GM21367 (cell line): ENCODE results near the gene CHAF1B.
A peak's percentile ranks its signal among the peaks of the same experiment; 100 is the strongest.

ENCODE experiments used
- ATAC-seq: cut with Tn5 transposase; IDR thresholded peaks from one replicate; pipeline ENCODE4 v1.9.1; 2021; ENCODE audit not compliant: unreplicated experiment

The CHAF1B gene

DNA sequence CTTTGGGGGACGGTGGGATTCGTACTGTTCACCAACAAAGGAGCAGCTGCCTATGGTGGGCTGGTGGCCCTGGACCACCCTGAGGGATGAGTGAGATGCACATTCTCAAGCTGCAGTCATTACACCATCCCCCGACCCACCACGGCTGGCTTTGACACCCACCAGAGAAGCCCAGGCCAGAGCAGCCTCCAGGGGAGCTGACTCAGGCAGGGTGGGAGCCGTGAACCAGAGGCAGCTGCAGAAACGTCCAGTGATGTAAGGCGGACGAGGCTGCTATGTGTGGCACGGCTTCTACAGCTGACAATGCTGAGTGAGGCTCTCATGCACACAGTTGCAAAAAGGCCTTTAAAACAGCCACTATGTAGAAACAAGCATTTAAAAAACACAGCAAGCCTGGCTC is 40.1 kb downstream of the CHAF1B start:
- ATAC-seq: no peak

DNA sequence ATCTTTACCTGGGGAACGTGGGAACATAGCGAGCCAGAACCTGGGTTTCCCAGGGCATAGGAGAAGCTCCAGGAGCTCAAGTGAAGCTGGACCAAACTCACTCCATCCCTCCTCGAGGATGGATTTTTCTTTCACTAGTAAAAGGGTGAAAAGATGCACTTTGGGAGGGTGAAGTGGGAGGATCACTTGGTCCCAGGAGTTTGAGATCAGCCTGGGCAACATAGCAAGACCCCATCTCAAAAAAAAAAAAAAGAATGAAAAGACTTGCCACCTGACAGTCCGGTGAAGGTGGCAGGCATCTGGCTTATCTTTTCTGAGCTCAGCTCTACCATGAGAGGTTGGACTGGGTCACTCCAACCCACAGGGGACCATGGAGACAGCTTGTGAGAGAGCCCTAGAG is 42.3 kb downstream of the CHAF1B start:
- ATAC-seq: no peak

DNA sequence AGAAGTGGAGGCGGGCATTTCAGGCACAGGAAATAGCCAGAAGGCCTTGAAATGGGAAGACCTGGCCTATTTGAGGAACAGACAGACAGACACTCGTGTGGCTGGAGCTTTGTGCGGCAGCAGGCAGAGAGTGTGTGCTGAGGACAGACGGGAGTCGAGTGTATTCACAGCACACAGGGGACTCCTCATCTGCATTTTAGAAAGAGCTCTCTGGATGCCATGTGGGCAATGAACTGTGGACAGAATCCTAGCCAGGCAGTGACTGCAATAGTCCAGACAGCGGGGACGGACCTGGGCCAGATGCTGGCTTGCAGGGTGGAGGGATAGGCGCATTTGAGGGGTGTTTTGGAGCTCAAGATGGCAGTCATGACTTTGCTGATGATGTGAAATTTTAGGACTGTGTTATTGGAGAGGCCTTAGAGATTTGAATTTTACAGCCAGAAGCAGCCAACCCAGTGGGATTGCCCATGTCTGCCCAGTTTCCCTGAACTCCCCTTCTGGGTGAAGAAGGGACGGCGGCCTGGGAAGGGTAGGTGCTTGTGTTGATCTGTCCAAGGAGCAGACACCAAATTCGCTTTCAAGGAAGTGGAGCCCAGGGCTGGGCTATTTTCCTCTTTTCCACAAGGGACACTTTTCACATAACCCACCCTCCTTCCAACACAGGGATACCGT is 43.7 kb downstream of the CHAF1B start:
- ATAC-seq: no peak

DNA sequence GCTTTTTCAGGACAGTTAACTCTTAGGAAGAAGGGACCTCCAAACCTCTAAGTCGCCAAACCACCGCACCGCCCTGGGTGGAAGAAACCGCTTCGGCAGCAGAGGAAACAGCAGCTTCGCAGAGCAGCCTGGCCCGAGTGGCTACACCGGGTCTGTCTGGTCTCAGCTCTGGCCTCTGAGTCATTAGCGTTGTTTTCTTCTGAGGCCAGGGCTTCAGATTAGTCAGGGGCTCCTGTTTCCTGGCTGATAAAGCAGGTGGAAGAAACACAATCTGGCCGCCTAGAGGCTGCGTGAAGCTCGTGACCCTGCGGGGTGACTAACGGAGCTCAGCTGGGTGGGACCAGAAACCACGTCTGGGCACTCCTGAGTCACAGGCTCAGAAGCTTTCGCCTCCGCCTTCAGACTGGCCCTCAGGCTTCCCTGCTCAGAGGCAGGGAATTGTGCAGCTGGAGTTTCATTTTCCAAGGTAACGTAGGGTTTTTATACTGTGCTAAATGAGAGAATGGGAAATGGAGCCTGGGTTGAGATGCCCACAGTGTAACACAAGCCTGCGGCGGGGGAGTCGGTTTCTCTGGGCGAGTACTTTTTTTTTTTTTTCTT is 44.9 kb downstream of the CHAF1B start:
- ATAC-seq: peak; percentile 78

DNA sequence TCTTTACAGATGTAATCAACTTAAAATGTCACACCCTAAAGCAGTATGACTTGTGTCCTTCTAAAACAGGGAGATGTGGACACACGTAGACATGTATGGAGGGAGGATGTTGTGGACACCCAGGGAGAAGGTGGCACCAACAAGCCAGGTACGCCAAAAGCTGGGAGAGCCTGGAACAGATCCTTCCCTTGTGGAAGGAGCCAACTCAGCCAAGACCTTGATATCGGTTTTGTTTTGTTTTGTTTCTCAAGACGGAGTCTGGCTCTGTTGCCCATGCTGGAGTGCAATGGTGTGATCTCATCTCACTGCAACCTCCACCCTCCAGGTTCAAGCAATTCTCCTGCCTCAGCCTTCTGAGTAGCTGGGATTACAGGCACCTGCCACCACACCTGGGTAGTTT is 45.6 kb downstream of the CHAF1B start:
- ATAC-seq: no peak

DNA sequence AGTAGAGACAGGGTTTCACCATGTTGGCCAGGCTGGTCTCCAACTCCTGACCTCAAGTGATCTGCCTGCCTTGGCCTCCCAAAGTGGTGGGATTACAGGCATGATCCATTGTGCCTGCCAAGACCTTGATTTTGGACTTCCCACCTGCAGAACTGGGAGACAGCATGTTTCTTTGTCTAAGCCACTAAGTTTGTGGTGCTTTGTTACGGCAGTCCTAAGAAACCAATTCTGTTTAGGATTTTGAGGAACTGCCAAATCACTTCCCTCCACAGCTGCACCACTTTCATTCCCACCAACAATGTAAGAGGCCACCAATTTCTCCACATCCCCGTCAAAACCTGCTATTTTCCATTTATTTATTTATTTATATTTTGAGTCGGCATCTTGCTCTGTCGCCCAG is 46.1 kb downstream of the CHAF1B start:
- no peak for ATAC-seq

DNA sequence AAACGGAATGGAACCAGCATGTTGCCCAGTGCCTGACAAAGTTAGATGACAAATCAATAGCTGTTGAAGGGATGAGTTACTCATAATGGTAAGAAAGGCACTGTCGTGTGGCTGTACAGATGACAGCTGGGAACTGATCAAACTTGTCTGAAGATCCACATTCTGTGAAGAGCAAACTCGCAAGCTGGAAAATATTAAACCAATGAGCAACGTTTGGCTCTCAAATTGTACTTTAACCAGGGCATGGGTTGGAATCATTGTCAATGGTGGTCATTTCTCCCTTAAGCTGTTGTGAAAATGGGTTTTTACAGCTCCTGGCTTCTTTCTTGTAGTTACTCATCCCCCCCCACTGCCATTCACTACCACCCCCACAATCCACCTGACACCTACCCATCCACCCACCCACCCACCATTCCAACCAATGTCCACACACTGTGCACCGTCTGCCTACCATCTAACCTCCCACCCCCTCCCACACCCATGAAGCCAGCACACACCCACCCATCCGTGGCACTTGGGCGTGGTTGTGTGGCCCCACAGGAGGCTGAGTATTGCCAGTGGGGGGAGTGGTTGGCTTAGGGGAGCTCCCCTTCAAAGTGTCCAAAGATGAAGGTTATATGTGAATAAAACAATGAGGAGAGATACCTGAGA is 48.0 kb downstream of the CHAF1B start:
- ATAC-seq: no peak

DNA sequence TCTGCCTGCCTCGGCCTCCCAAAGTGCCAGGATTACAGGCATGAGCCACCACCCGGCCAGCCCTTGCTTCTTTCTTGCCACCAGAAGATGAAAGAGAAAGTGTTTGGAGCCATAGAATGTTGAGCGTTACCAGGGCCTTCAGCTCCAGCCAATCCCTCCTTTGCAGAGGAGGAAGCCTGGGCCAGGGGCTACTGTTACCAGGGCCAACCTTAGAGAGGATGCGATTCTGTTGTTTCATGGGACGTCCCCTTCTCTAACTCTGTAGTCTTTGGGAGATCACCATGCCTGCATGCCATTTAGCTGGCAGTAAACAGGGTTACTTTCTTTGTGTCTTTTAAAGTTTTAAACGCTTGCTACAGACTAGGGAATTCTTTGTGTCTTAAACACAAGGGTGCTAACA is 49.0 kb downstream of the CHAF1B start:
- no peak for ATAC-seq

DNA sequence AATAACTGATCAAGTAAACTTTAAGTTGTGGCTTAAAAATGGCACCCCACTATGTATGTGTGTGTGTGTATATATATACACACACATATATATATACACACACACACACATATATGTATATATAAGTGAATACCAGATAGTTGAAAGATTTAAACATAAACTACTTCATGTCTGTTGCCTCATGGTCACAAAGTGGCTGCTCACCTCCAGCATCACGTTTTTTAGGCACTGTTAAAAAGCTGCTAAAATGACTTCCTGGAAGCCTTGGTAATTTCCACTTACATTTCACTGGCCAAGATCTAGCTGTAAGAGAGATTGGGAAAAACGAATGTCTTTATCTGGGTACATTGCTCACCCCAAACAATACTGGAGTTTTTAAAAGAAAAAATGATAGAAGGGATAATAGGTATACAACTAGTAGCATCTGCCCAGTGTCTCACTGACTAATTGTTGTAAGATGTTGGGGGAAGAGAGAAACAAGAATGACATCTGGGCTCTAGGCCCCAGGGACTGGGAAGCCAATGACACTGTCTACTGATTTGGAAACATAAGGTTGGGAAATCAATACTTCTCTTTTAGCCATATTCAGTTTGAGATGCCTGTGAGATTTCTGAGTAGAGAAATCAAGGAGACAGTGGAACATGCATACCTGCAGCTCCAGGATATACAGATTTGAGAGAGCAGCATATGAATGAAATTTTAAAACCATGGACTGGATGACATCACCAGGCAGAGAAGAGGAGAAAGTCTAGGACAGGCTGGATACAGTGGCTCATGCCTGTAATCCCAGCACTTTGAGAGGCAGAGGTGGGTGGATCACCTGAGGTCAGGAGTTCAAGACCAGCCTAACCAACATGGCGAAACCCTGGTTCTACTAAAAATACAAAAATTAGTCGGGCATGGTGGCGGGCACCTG is 51.9 kb downstream of the CHAF1B start:
- no peak for ATAC-seq

DNA sequence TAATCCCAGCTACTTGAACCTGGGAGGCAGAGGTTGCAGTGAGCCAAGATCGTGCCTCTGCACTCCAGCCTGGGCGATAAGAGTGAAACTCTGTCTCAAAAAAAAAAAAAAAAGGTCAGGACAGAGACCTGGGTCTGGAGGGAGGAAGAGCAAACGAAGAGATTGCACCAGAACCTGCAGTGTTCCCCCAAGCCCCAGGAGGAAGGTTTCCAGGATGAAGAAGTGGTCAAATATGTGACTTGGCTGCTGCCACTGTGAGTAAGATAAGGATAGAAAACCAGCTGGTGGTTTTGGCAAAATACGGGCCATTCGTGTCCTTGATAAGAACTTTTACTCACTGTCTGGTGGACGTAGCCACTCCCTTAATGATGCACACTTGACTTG is 52.5 kb downstream of the CHAF1B start:
- no peak for ATAC-seq

DNA sequence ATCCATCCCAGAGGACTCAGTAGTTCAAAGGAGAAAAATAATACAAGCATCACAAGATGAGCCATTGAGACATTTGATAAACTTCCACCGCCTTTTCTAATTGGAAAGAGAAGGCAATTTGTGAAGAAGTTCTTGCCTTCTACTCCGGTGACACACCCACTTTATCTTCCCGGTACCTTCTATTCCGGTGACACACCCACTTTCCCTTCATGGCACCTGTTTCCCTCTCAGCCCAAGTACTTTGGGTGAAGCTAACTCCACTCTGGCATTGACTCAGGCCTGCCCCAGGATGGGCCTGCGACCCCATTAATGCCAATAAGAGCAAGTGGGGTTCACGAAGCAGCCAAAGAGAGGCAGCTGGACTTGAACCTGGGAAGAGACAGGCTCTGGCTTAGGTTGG is 56.5 kb downstream of the CHAF1B start:
- no peak for ATAC-seq

DNA sequence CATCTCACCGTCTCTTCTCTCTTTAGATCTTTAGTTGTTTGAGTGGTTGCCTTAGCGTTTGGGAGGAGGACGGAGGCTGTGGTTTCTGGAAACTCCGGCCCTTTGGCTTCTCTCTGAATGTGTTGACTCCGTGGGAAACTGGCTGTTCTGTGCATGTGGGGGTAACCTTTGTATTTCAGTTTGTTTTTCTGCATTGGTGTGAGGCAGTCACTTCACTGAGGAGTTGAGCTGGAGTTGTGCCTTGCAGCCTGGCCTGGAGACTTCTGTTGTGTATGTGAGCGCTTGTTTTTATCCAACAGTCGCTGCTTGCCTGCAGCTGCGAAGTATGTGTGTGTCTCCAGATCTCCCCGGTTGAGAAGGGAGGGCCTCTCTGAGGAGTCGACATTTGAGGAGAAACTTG is 61.1 kb downstream of the CHAF1B start:
- ATAC-seq: no peak

DNA sequence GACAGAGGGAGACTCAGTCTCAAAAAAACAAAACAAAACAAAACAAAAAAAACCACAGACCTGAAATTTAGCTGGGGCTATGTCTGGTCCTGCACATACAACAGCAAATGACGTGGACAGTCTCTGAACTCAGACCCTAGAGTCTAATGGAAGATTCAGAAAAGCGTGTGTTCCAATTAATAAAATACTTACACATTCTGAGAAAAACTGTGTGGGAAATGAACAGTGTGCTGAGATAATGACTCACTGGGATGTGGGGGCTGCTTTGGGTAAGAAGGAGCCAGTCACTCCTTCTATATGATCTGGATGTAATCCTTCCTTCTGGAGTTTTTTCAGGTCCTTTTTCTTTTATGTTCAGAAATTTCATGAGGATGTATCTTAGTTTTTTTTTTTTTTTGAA is 65.3 kb downstream of the CHAF1B start:
- no peak for ATAC-seq

DNA sequence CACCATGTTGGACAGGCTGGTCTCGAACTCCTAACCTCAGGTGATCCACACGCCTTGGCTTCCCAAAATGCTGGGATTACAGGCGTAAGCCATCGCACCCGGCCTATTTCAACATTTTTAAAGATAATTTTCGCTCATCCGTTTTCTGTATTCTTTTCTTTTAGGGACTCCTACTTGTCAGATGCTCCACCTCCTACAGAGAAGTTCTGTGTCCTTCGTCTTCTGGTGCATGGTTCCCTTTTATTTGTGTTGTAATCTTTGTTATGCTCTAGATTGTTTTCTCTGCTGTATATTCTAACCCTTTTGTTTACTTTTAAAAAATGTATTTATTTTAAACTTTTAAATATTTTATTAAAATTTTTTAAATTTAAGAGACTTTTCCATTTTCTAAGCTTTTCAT is 66.3 kb downstream of the CHAF1B start:
- no peak for ATAC-seq

DNA sequence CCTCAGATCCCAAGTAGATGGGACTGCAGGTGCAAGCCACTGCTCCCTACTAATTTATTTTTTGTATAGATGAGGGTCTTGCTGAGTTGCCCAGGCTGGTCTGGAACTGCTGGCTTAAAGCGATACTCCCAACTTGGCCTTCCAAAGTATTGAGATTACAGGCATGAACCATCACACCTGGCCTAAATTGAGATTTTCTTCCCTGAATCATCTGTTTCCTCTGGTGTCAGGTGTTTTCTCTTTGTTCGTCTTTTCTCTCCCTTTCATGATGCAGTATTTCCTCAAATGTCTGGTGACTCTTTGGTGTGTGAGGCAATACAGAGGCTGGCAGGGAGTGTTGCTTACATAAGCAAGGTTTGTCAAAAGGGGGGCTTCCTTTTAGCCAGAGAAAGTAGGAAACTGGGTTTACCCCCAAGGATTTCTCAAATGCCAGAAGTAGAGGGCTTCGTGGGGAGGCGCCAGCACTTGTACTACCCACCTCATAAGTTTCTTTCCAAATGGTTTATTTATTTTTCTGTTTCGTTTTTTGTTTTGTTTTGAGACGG is 67.2 kb downstream of the CHAF1B start:
- ATAC-seq: no peak

DNA sequence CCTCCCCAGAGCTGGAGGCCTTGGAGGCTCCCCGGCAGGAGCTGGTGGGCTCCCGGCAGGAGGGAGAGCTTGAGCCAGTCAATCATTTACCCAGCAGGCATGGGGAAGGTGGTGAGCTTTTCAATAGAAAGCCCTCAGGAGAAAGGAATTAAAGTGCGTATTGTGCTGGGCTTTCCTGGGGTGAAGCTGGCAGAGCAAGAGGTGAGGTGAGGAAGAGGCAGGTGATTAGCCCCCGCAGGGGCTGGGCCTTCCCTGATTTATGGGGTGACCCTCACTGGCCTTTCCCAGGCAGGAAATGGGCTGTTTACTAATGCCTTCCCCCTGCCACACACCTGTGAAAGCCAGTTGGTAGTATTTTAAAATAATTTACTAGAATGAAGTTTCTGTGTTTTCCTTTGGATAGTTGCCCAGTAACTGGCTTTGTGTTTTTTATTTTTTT is 68.9 kb downstream of the CHAF1B start:
- ATAC-seq: no peak

DNA sequence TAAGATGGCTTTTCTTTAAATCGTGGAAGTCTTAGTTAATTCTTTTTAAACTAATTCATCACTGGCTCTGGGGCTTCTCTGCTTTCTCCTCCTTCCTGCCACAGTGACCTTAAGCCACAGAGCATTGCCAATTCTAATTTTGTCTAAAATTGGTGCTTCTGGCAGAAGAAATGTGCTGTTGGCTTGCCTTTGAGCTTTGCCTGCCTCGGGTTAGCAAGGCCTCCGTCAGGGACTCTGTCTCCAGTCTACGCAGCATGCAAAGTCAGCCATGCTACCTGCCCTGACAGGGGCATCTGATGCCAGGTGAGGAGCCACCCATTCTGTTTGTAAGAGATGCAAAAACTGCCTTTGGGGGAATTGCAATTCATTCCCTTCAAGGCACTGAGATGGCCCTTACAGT is 69.5 kb downstream of the CHAF1B start:
- ATAC-seq: no peak

DNA sequence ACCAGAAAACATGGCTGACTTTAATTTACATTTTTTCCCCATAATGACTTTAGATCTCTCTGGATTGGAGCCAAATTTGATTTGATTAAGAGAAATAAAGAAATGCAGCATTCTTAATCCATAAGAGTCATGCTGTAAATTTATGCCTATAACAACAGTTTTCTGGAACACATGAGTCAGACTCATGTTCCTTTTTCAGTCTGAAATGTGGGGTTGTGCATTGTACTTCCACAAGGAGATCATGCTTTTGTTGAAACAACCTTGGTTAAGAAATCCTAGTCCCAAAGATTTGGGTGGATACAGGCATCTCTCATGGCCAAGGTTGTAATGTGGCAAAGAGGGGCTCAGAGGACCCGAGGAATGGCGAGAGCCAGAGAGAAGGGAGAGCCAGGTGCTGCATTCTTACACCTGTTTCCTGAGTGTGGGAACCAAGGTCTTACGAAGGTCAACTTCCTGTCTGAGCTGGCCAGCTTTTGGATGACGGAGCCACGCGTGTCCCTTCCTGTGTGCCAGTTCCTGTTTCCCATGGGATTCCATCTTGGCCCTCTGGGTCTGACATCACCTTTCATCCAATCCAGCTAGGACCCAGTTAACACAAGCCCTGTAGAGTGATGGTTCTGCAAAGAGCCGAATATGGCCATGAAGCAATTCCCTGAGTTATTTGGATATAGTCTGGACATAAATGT is 71.7 kb downstream of the CHAF1B start:
- ATAC-seq: no peak

DNA sequence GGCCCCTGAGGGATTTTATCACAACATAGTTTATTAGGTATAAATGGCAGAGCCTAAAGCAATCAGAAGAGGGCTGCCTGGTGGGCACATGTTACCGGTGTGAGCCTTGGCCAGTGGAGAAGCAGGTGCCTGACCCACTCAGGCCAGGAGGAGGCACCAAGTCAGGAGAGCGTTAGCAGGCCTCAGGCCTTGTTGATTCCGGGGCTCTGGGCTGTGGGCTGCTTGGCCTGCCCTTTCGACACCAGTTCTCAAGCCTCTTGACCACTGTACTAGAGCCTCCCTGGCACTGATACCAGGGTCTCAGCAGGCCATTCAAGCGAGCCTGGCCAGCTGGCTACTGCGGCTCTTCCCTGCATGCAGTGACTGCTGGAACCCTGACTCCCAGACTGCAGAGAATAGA is 73.9 kb downstream of the CHAF1B start:
- ATAC-seq: no peak

DNA sequence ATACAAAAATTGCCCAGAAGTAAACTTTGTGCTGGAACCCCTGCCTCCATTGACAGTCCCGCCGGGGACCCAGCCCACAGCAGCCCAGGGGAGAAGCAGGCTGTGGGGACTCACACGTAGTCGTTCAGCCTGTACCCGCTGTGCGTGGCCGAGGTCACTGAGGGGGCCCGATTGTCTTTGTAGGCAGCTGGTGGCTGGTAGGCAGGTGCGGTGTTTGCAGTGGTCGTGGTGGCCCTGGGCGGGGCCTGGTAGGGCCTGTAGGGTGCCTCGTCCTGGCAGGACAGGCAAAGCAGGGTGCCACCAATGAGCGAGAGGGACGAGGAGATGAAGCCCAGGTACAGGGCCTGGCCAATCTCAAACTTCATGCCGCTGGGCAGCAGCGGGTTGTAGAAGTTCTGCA is 75.7 kb downstream of the CHAF1B start:
- ATAC-seq: no peak
